Activated naive CD4-positive, alpha-beta T cell treated with Interleukin-2 at 50 U/mL for 16 hours (primary cell): ENCODE data around the gene ESYT3.

ENCODE experiments used
- DNase-seq: peaks from one replicate; pipeline ENCODE4 v3.0.0-alpha.2; 2020

ESYT3 gene, protein sequence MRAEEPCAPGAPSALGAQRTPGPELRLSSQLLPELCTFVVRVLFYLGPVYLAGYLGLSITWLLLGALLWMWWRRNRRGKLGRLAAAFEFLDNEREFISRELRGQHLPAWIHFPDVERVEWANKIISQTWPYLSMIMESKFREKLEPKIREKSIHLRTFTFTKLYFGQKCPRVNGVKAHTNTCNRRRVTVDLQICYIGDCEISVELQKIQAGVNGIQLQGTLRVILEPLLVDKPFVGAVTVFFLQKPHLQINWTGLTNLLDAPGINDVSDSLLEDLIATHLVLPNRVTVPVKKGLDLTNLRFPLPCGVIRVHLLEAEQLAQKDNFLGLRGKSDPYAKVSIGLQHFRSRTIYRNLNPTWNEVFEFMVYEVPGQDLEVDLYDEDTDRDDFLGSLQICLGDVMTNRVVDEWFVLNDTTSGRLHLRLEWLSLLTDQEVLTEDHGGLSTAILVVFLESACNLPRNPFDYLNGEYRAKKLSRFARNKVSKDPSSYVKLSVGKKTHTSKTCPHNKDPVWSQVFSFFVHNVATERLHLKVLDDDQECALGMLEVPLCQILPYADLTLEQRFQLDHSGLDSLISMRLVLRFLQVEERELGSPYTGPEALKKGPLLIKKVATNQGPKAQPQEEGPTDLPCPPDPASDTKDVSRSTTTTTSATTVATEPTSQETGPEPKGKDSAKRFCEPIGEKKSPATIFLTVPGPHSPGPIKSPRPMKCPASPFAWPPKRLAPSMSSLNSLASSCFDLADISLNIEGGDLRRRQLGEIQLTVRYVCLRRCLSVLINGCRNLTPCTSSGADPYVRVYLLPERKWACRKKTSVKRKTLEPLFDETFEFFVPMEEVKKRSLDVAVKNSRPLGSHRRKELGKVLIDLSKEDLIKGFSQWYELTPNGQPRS

DNA sequence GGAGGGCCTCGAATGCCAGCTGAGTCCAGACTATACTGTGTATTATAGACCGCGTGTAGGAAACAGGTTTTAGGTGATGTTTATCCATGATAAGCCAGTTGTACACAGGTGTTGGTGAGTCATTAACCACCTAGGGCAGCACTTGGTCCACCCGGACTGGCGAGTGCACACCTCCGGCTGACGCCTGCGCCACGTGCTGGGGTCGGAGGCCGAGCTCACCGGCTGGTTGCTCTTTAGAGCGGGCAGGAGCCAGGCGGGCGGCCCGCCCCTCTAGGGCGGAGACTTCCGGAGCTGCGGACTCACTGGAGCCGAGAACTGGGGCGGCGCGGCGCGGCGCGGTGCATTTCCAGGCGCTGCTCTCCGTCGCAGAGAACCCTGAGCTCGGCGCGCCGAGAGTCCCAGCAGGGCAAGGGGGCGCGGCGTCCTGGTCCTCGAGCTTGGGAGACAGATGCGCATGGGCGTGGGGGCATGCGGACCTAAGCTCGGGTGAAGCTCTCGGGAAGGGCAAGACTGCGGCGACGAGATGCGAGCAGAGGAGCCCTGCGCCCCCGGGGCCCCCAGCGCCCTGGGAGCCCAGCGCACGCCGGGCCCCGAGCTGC lies at the start of gene ESYT3:
TSS of gene ESYT3 (plus strand) at position 341 of the 599 bp plus-strand sequence. CDS start at position 524, 183 bp downstream.
- DNase-seq = peak; percentile 46

DNA sequence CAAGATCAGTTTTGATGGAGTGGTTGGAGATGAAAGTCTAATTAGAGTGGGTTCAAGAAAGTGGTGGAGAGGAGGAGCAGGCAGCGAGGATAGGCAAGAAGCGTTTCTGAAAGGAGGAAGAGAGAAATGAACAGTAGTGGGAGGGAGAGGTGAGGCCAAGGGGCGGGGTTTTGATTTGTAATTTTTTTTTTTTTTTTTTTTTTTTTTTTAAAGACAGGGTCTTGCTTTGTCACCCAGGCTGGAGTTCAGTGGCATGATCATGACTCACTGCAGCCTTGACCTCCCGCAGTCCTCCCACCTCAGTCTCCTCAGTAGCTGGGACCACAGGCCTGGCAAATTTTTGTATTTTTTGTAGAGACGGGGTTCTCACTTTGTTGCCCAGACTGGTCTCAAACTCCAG lies 49.4 kb upstream of the ESYT3 start:
- DNase-seq = no peak

DNA sequence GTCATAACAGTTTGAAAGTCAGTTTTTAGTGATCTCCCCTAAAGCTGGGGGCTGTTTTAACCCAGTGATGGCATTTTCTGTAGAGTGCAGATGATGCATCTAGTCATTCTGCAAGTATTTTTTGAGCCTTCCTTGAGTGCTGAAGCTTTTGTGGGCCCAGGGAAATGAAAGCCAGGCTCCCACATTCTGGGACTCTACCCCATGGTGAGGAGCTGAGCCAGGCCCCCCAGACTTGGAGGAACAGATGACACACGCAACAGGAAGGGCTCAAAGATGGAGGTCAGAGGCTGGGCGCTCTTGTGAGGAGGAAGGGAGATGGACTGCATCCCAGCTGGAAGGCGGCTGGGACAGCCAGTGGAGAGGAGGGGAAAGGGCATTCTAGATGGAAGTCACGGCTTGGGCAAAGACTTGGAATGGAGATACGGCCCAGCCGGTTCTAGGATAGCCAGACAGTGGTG lies 45.2 kb upstream of the ESYT3 start:
- DNase-seq = no peak

DNA sequence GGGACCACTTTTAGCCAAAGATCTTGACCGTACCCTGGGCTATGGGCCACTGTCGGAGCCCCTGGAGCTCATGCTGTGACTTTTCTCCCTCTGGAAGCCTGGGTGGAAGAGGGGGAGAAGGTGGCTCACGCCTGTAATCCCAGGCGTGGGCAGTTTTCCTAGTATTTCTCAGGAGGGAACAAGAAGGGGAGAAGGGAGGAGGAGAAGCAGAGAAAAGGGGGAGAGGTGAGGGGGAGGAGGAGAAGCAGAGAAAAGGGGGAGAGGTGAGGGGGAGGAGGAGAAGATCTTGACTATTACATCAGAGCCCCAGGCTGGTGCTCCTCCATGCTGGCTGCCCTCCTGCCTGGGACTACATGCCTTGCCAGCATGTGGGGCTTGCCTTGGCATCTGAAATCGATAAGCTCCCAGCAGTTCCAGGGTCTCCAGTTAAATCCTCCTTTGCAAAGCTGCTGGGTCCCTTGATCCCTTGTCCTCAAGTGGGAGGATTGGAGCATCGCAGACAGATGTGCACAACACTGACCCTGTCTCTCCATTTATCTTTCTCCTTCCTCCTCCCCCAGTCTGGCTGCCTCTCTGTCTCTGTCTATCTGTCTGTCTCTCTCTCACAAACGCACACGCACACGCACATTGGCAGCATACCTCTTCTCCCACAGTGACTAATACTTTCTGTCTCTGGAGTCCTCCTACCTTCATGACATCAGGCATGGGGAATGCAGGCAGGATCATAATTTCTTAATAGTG lies 44.4 kb upstream of the ESYT3 start:
- no peak for DNase-seq

DNA sequence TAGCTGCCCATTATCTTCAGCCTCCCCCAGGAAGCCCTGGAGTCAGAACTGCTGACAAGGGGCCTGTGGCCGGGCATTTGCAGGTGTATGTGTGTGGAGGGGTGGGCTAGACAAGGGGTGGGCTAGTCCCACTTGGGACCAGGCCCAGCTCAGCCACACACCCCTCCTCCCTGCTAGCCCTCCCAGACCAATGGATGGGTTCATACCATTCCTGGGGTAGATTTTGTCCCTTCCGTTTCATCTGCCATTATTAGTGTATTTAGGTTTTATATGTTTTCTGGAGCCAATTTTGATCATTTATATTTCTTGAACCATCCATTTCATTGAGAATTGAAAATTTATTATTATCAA lies 43.9 kb upstream of the ESYT3 start:
- no peak for DNase-seq

DNA sequence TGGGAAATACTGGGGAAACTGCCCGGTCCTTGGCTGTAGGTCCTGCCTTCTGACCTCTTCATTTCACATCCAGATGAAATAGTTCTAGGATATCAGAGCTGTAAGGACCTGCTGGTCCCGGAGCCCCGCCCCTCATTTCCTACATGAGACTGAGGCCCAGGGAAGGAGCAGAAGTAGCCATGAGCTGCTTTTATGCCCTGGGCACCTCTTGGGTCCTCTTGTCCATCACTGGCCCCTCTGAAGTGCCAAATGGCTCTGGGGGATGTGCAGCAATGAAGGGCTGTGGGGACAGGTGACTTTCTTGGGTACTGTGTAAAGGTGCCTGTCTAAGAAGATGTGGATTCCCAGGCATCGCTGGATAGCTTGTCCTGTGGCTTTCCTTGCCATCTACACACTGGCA lies 40.3 kb upstream of the ESYT3 start:
- DNase-seq = no peak

DNA sequence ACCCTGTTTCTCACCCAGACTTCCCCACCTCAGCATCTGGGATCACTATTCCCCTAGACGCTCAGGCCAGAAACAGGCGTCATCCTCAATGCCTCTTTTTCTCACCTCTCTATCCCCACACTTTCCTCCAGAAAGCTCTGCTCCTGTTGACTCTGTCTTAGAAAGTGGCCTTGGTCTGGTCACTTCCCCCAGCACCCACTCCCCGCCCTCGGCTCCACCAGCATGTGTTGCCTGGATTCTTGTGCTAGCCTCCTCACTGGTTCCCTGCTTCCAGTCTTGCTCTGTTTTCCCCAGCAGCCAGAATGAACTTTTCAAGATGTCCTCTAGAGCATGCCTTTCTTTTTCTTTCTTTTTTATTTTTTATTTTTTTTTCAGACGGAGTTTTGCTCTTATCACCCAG lies 39.7 kb upstream of the ESYT3 start:
- DNase-seq = no peak

DNA sequence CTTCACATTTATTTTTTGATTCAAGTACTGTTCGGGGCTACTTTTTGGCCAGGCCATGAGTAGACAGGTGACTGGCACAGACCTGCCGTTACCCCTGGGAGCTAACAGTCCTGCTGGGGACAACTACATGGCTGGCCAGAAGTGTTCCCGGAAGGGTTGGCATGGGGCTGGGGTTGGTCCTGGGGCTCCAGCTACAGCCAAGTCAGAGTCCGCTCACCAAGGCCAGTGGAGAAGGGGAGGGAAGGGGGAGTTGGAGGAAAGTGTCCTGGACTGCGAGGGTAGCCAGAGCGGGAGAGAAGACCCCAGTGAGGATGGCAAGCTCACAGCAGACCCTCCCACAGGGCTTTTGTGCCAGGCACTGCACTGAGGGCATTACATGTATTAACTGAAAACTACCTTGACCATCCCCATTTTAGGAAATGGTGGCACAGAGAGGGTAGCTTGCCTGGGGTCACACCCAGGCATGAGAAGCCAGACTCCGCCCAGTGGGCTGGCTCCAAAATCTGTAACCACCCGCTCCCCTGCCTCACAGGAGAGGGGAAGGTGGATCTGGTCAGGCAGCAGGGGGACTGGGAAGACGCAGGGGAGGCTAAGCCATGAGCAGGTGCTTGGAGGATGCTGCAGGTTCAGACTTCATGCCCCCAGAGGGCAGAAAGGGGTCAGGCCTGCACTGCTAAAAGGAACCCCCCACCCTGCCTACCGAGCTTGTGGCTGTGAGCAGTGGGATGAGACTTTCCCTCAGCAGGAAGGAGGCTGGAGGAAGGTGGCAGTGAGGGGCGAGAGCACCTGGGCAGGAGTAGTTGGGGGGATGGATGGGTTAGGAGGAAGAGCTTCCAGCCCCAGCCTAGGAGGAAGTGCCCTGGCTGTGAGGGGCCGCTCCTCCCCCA lies 38.3 kb upstream of the ESYT3 start:
- DNase-seq = no peak

DNA sequence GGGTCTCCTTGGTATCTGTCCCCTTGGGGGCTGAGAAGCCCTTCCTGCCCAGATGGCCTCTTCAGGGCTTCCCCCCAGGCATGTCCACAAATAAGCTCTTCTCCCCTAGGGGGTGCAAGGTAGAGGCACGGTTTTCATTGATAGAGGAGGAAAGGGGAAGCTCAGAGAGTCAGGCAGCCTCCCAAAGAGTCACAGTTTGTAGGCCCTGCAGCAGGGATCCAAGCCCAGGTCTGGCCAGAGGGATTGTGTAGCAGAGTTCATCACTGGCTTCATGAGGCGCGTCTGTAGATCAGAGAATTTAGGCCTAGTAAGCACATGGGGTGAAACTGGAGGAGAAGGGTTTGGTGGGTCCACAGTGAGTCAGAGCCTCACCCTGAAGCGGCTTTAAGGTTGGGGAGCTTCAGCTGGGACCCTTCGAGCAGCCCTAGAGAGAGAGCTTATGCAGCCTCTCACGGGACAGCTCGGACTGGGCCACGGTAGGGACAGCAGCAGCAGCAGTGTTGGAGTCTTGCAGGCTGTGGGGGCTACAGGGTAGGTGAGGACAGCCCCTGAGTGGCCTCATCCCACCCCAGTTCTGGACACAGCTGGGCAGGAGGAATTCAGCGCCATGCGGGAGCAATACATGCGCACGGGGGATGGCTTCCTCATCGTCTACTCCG lies 37.5 kb upstream of the ESYT3 start:
- no peak for DNase-seq

DNA sequence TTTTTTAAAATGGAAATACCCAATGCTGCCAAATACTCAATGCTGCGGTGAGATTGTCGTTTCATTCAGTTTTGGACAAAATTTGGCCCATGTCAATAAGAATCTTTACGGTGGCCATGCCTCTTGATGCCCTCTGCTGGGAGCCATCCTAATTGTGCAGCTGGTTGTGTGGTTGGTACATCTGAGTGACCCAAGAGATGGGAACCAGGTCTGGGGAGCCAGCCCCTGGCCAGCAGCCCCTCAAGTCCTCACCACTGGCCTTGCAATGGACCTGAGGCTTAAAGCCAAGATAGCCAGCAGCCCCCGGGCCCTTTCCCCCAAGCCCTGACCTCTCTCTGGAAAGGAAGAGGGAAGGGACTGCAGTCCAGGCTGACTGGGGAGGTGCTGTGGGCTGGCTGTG lies 36.4 kb upstream of the ESYT3 start:
- no peak for DNase-seq

DNA sequence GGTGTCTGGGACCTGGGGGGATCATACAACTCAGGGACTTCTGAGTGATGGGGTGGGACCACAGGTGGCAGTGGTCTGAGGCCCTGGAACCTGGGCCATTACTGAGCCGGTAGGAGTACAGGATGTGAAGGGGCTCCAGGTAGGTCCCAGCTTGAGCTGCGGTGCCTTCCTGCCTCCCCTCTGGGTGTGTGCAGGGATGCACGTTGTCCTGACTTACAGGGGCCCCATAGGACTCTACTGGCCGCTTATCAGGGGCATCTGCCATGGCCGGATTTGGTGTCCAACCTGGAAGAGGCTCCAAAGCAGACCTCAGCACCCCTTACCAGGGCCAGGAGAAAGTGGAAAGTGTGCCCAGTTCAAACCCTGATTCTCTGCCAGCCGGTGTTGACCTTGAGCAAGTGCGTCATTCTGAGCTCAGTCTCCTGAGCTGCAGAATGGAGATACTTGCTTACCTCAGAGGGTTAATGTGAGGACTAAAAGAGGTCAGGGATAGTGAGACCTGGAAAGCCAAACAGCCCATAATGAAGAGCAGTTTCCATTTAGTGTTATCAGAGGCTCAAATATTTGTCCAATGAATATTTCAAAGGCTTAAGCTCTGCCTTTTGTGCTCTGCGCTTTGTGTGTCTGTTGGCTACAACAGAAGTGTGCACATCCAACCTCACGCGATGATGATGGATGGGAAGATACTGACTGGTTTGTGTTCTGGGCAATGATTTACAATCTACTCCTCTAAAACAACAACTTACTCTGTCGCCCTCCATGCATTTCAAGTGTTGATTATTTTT lies 35.4 kb upstream of the ESYT3 start:
- DNase-seq = no peak

DNA sequence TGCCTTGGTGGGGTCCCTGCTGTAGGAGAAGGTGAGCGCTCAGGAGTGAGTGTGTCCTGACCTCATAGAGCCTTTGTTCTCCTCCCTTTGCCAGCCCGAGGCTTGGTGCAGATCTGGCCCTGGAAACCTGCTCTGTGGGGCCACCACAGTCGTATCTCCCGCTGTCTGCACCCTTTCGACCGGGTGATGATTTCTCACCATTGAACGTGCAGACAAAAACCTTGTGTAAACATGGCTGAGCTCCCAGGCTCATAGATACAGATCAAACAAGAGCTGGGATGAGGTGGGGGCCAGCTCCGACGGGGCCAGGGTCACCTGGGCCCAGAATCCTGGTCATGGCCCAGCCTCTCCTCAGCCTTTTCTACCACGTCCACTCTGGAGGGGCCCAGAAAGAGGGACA lies 34.6 kb upstream of the ESYT3 start:
- DNase-seq = no peak

DNA sequence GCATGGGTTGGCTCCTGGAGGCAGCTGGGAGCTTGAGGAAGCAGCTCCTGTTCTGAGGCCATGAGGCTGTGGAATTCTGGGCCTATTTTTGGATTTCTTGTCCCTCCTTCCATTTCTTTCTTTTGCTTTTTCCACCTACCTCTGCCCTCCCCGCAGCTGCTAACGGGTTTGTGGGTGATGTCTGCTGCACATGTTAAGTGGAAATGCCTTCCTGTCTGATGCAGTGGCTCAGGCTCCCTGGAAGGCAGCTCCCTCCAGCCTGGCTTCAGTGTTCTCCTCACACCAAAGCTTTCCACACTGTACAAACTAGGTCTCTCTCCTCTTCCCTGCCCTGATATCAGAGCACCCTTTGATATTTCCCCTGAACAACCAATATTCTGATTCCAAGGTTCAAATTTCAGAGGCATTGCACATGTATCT lies 33.8 kb upstream of the ESYT3 start:
- no peak for DNase-seq

DNA sequence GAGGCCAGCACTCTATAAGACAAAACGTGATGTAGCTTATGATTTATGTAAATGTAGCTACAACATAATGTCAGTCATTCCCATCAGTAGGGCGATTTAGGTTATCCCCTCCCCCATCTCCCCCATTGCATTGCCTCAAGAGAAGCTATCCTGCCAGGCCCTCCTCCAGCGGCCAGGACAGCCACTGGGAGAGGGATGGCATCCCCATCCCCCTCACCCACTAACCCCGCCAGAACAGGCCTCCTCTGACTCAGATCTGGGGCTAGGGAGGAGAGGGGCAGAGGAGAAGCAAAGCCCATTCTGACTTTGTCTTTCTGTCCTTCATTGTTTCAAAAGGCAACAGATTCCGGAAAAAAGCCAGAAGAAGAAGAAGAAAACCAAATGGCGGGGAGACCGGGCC lies 32.6 kb upstream of the ESYT3 start:
- DNase-seq = no peak

DNA sequence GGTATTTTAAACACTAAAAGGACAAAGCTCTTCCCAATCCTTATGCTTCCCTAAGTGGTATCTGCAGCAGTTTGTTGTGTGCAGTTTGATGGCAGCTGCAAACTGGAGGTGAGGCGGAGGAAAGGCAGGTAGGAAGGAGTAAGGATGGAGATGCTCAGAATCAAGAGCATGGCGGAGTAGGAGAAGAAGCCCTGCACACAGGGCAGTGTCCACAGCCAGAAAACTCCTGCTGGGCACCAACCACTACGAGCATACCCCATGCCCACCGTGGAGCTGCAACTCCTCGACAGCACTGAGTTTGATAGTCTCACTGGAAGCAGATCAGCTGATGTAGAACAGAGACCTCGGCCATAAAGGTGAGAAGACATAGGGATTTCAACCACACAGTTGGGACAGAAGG lies 30.3 kb upstream of the ESYT3 start:
- DNase-seq = no peak

DNA sequence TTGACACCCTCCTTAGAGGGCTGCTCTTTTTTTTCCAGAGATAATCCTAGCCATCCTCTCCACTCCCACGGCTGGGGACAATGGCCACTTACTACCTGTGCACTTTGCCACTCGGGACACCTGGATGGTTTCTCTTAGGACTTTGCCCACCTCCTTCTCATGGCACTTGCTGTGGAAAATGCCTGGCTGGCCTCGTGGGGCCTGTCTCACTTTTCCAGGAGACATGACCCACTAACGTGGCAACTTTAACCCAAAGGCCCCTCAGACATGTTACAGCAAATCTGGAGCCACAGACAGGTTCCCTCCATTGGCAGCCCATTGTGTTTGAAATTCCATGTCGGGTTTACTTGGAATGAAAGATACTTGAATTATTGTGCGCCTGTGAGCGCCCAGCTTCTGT lies 29.4 kb upstream of the ESYT3 start:
- DNase-seq = no peak

DNA sequence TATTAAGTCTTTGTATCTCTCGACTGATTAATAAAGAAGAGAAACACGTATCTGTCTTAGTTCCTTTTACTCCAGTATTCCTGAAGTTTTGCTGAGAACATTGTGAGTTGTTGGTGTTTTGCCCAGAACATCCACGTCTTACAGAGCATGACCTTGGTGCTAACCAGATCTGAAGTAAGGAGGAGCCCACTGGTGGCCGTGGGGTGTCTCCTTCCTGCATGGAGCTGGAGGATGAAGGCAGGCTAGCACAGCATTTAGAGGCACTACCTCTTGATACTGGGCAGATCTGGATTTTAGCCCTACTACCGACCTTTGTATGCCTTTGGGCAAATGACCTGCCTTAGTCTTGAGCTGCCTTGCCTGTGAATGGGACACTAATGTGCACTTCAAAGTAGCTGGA lies 28.9 kb upstream of the ESYT3 start:
- no peak for DNase-seq

DNA sequence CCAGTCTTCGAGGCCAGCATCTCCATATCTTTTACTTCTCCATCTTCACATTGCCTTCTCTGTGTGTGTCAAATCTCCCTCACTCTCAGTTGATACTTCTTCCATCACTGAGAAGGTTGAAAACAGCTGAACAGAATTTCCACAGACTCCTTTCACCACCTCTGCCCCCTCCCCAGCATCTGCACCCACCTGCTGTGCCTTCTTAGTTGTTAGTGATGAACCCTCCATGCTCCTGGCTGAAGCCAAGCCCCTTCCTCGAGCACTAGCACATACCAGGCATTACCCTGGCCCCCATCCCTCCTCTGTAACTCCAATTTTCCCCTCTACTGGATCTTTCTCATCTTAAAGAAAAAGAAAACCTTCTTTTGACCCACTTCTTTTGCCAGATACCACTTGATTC lies 27.8 kb upstream of the ESYT3 start:
- no peak for DNase-seq

DNA sequence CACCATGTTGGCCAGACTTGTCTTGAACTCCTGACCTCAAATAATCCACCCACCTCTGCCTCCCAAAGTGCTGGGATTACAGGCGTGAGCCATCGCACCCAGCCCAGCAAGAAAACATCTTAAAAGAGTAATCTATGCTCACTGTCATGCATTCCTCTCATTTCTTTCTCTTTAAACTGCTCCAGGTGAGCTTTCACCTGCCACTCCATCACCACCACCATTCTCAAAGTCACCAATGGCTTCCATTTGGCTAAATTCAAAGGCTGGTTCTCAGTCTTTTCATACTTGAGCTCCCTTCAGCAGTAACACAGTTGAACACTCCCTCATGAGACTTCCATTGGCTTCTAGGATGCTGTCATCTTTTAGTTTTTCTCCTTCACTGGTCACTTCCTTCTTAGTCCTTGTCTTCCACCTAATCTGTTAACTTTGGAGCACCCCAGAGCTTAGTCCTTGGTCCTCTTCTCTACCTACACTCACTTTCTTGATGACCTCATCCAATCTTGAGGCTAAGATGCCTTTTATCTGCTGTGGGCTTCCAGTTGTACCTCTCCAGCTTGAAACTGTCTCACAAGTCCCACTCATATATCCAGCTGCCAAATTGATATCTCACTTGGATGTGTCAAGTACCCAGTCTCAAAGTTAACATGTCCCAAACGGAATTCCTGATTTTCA lies 27.0 kb upstream of the ESYT3 start:
- no peak for DNase-seq
